Rectal smooth muscle tissue (tissue), 1 donor: Measurements from ENCODE around the gene PIP5KL1.

ENCODE experiments used
- H3K27ac ChIP-seq: one replicate; pipeline ENCODE4 v1.7.0; 2013; ENCODE audit warnings: low read depth, low read length, inconsistent platforms
- H3K27me3 ChIP-seq: one replicate; pipeline ENCODE4 v1.7.0; 2013; ENCODE audit warnings: low read length; ENCODE audit not compliant: control insufficient read depth, insufficient read depth
- H3K36me3 ChIP-seq: one replicate; pipeline ENCODE4 v1.7.0; 2013; ENCODE audit warnings: low read length; ENCODE audit not compliant: control insufficient read depth, insufficient read depth
- H3K4me1 ChIP-seq: one replicate; pipeline ENCODE4 v1.7.0; 2013; ENCODE audit warnings: low read length; ENCODE audit not compliant: control insufficient read depth, insufficient read depth
- H3K4me3 ChIP-seq: one replicate; pipeline ENCODE4 v1.7.0; 2013; ENCODE audit warnings: low read length
- H3K9ac ChIP-seq: one replicate; pipeline ENCODE4 v1.7.0; 2013; ENCODE audit warnings: low read length

The PIP5KL1 gene

GRCh38 chr9:127930231-127931091 is at the start of gene PIP5KL1:
TSS of gene PIP5KL1 (minus strand) at chr9:127930777. CDS start at chr9:127930752, 25 bp downstream.
- no peak within 1 kb of the TSS for H3K27ac ChIP-seq
- peak within 1 kb of the TSS; percentile 42 for H3K4me3 ChIP-seq
- no peaks in the 10 kb centered on the region for H3K36me3 ChIP-seq
- peaks cover 9% of the 10 kb centered on the region for H3K27me3 ChIP-seq
- H3K4me1 ChIP-seq = no peaks in the 10 kb centered on the region
- no peak within 1 kb of the TSS for H3K9ac ChIP-seq

- Histone ChIP-seq H3K4me3 (peak overlapping the region; percentile 84), H3K9ac (peak overlapping the region; percentile 89), H3K27me3 (no peaks in the 10 kb centered on the region), H3K27ac (peak overlapping the region; percentile 98), H3K36me3 (no peaks in the 10 kb centered on the region), H3K4me1 (peaks cover 35% of the 10 kb centered on the region)
These were observed 49.6 kb upstream of the PIP5KL1 start for GRCh38 chr9:127980060-127980705.

- peak overlapping the region; percentile 84 for H3K4me3 ChIP-seq
- peak overlapping the region; percentile 89 for H3K9ac ChIP-seq
- H3K27ac ChIP-seq = peak overlapping the region; percentile 98
- H3K36me3 ChIP-seq = no peaks in the 10 kb centered on the region
- no peaks in the 10 kb centered on the region for H3K27me3 ChIP-seq
- H3K4me1 ChIP-seq = peaks cover 42% of the 10 kb centered on the region
These were observed 48.9 kb upstream of the PIP5KL1 start for GRCh38 chr9:127979333-127980059.

- Histone ChIP-seq H3K27me3 (no peaks in the 10 kb centered on the region), H3K4me3 (peak overlapping the region; percentile 84), H3K36me3 (no peaks in the 10 kb centered on the region), H3K27ac (peak overlapping the region; percentile 98), H3K9ac (peak overlapping the region; percentile 89), H3K4me1 (peaks cover 47% of the 10 kb centered on the region)
These were observed 48.4 kb upstream of the PIP5KL1 start for GRCh38 chr9:127979015-127979332.

GRCh38 chr9:127977884-127978647 is 47.5 kb upstream of the PIP5KL1 start:
- Histone ChIP-seq H3K27ac (peak overlapping the region; percentile 98), H3K9ac (peak overlapping the region; percentile 42)

GRCh38 chr9:127977009-127977883 is 46.7 kb upstream of the PIP5KL1 start:
- Histone ChIP-seq H3K4me1 (peaks cover 64% of the 10 kb centered on the region), H3K36me3 (no peaks in the 10 kb centered on the region)

More at GRCh38 chr9:127977884-127978647, 47.5 kb upstream of the PIP5KL1 start:
- Histone ChIP-seq H3K4me3 (peak overlapping the region; percentile 84), H3K36me3 (no peaks in the 10 kb centered on the region), H3K27me3 (no peaks in the 10 kb centered on the region), H3K4me1 (peaks cover 56% of the 10 kb centered on the region)

GRCh38 chr9:127976498-127976897 is 45.9 kb upstream of the PIP5KL1 start:
- H3K36me3 ChIP-seq = no peaks in the 10 kb centered on the region
- peaks cover 69% of the 10 kb centered on the region for H3K4me1 ChIP-seq
- no peaks in the 10 kb centered on the region for H3K27me3 ChIP-seq
- peak overlapping the region; percentile 84 for H3K4me3 ChIP-seq
- no peak overlapping the region for H3K9ac ChIP-seq
- H3K27ac ChIP-seq = peak overlapping the region; percentile 98

More at GRCh38 chr9:127977009-127977883, 46.7 kb upstream of the PIP5KL1 start:
- Histone ChIP-seq H3K27ac (peak overlapping the region; percentile 98), H3K4me3 (peak overlapping the region; percentile 84), H3K9ac (peak overlapping the region; percentile 42), H3K27me3 (no peaks in the 10 kb centered on the region)

- no peaks in the 10 kb centered on the region for H3K27me3 ChIP-seq
- H3K27ac ChIP-seq = peak overlapping the region; percentile 98
- peak overlapping the region; percentile 84 for H3K4me3 ChIP-seq
- H3K4me1 ChIP-seq = peaks cover 72% of the 10 kb centered on the region
- no peaks in the 10 kb centered on the region for H3K36me3 ChIP-seq
- no peak overlapping the region for H3K9ac ChIP-seq
These were observed 45.1 kb upstream of the PIP5KL1 start for GRCh38 chr9:127975376-127976315.

- Histone ChIP-seq H3K4me3 (peak overlapping the region; percentile 45), H3K36me3 (no peaks in the 10 kb centered on the region), H3K27me3 (no peaks in the 10 kb centered on the region), H3K9ac (peak overlapping the region; percentile 1), H3K4me1 (peaks cover 79% of the 10 kb centered on the region), H3K27ac (peak overlapping the region; percentile 98)
These were observed 44.2 kb upstream of the PIP5KL1 start for GRCh38 chr9:127974769-127975261.

GRCh38 chr9:127974001-127974768 is 43.6 kb upstream of the PIP5KL1 start:
- Histone ChIP-seq H3K9ac (peak overlapping the region; percentile 13), H3K4me3 (peak overlapping the region; percentile 45), H3K27me3 (no peaks in the 10 kb centered on the region), H3K4me1 (peaks cover 85% of the 10 kb centered on the region), H3K27ac (peak overlapping the region; percentile 98), H3K36me3 (no peaks in the 10 kb centered on the region)
